SH-SY5Y (cell line): ENCODE data around the gene AIDA.

ENCODE experiments used
- GATA2 ChIP-seq: IDR thresholded peaks from 2 replicates; pipeline ENCODE4 v1.6.1; 2011; ENCODE audit warnings: mild to moderate bottlenecking, low read depth, low read length
- GATA3 ChIP-seq: IDR thresholded peaks from 2 replicates; pipeline ENCODE4 v1.6.1; 2011; ENCODE audit warnings: low read depth, mild to moderate bottlenecking, low read length, moderate library complexity

GRCh38 chr1:222754366-222755139, 42.3 kb upstream of the AIDA start:
- no peak for TF ChIP-seq GATA2
- TF ChIP-seq GATA3, result no peak
